ENCODE measurements around the gene CC2D2B.

Gene CC2D2B

DNA sequence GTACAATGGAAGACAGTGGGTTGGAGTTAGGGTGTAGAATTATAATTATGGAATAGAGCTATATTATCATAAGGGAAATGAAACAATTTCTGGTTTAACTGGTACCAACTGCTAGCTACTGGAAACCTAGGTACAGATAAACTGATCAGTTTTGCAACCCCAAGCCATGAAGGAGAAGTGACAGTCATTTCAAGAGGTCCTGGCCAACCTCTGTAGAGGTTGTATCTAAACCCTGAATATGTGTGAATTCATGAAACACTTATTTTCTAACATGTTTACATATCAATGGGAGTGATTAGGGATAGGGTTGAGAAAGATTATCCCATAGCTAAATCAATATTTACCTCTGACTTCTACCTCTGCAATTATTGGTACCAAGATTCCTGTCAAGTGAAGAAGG, 29.9 kb upstream of the CC2D2B start:
- no peaks in the 10 kb centered on the region for H3K79me2 ChIP-seq (ENCODE audit: low read length)
- no peaks in the 10 kb centered on the region for H4K20me1 ChIP-seq (ENCODE audit: insufficient read depth, low read length)
- no peaks in the 10 kb centered on the region for H3K27me3 ChIP-seq (ENCODE audit: low read depth, low read length)
- H3K9ac ChIP-seq (ENCODE audit: low read length), result no peak overlapping the region
- peak overlapping the region; percentile 24 for H3K27ac ChIP-seq (ENCODE audit: low read length)
- H2AFZ ChIP-seq (ENCODE audit: low read depth, low read length), result no peak overlapping the region
- H3K9me3 ChIP-seq (ENCODE audit: insufficient read depth, low read length), result no peaks in the 10 kb centered on the region
- no peak overlapping the region for H3K4me3 ChIP-seq (ENCODE audit: low read length)
- TF ChIP-seq EZH2phosphoT487 (IDR thresholded peaks at IDR 0.05; ENCODE audit: low read depth) (no peak), CTCF (IDR thresholded peaks at IDR 0.05; ENCODE audit: low read depth, low read length) (no peak)
- peaks cover 14% of the 10 kb centered on the region for H3K36me3 ChIP-seq (replicated peaks; ENCODE audit: low read depth, low read length)
- H3K4me1 ChIP-seq (ENCODE audit: low read length), result peaks cover 26% of the 10 kb centered on the region
- peak overlapping the region; percentile 52 for H3K4me2 ChIP-seq (ENCODE audit: low read length)

- no peak overlapping the region for H3K9ac ChIP-seq (ENCODE audit: low read length)
- H3K27me3 ChIP-seq (ENCODE audit: low read depth, low read length), result no peaks in the 10 kb centered on the region
- no peaks in the 10 kb centered on the region for H3K9me3 ChIP-seq (ENCODE audit: insufficient read depth, low read length)
- H4K20me1 ChIP-seq (ENCODE audit: insufficient read depth, low read length), result no peaks in the 10 kb centered on the region
- peaks cover 7% of the 10 kb centered on the region for H3K36me3 ChIP-seq (replicated peaks; ENCODE audit: low read depth, low read length)
- H3K4me3 ChIP-seq (ENCODE audit: low read length), result no peak overlapping the region
- no peaks in the 10 kb centered on the region for H3K79me2 ChIP-seq (ENCODE audit: low read length)
- no peak overlapping the region for H2AFZ ChIP-seq (ENCODE audit: low read depth, low read length)
- H3K4me2 ChIP-seq (ENCODE audit: low read length), result peak overlapping the region; percentile 23; the same call in 1 of the 2 replicates
- no peak overlapping the region for H3K27ac ChIP-seq (ENCODE audit: low read length)
- peaks cover 36% of the 10 kb centered on the region for H3K4me1 ChIP-seq (ENCODE audit: low read length)
- no peak for TF ChIP-seq CTCF (IDR thresholded peaks at IDR 0.05; ENCODE audit: low read depth, low read length)
- no peak for TF ChIP-seq EZH2phosphoT487 (IDR thresholded peaks at IDR 0.05; ENCODE audit: low read depth)
These were observed 27.1 kb upstream of the CC2D2B start for GRCh38 chr10:95880704-95881103.

DNA sequence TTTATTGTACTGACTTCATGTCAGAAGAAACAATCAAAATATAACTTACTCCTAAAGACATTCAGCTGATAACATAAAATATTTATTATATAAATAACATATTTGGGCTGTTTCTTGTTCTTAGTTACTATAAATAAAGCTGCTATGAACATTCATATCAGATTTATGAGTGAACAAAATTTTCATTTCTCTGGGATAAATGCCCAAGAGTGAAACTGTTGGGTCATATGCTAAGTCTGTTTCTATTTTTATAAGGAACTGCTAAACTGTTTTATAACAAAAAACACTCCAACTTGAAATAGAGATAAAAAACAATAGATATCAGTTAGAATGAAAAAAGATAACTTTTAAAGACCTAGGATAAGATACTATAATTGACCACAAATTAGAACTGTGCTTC, 26.5 kb upstream of the CC2D2B start:
- H3K4me1 ChIP-seq (ENCODE audit: low read length), result peaks cover 36% of the 10 kb centered on the region
- H4K20me1 ChIP-seq (ENCODE audit: insufficient read depth, low read length), result no peaks in the 10 kb centered on the region
- no peak overlapping the region for H2AFZ ChIP-seq (ENCODE audit: low read depth, low read length)
- no peak overlapping the region for H3K9ac ChIP-seq (ENCODE audit: low read length)
- H3K4me3 ChIP-seq (ENCODE audit: low read length), result no peak overlapping the region
- H3K9me3 ChIP-seq (ENCODE audit: insufficient read depth, low read length), result no peaks in the 10 kb centered on the region
- no peaks in the 10 kb centered on the region for H3K27me3 ChIP-seq (ENCODE audit: low read depth, low read length)
- no peak overlapping the region for H3K27ac ChIP-seq (ENCODE audit: low read length)
- H3K4me2 ChIP-seq (ENCODE audit: low read length), result no peak overlapping the region
- no peaks in the 10 kb centered on the region for H3K79me2 ChIP-seq (ENCODE audit: low read length)
- H3K36me3 ChIP-seq (replicated peaks; ENCODE audit: low read depth, low read length), result peaks cover 2% of the 10 kb centered on the region
- TF ChIP-seq EZH2phosphoT487 (IDR thresholded peaks at IDR 0.05; ENCODE audit: low read depth) (no peak), CTCF (IDR thresholded peaks at IDR 0.05; ENCODE audit: low read depth, low read length) (no peak)

GRCh38 chr10:95889830-95890229, 17.9 kb upstream of the CC2D2B start:
- no peaks in the 10 kb centered on the region for H3K4me1 ChIP-seq (ENCODE audit: low read length)
- H3K79me2 ChIP-seq (ENCODE audit: low read length), result no peaks in the 10 kb centered on the region
- no peaks in the 10 kb centered on the region for H4K20me1 ChIP-seq (ENCODE audit: insufficient read depth, low read length)
- no peak overlapping the region for H2AFZ ChIP-seq (ENCODE audit: low read depth, low read length)
- H3K9ac ChIP-seq (ENCODE audit: low read length), result no peak overlapping the region
- no peaks in the 10 kb centered on the region for H3K27me3 ChIP-seq (ENCODE audit: low read depth, low read length)
- H3K36me3 ChIP-seq (replicated peaks; ENCODE audit: low read depth, low read length), result no peaks in the 10 kb centered on the region
- no peak overlapping the region for H3K4me3 ChIP-seq (ENCODE audit: low read length)
- no peak overlapping the region for H3K27ac ChIP-seq (ENCODE audit: low read length)
- no peak overlapping the region for H3K4me2 ChIP-seq (ENCODE audit: low read length)
- TF ChIP-seq EZH2phosphoT487 (IDR thresholded peaks at IDR 0.05; ENCODE audit: low read depth), result no peak
- TF ChIP-seq CTCF (IDR thresholded peaks at IDR 0.05; ENCODE audit: low read depth, low read length), result no peak
- no peaks in the 10 kb centered on the region for H3K9me3 ChIP-seq (ENCODE audit: insufficient read depth, low read length)

All from OCI-LY3 (cell line).